ENCODE results near the gene PCCA.

DNA sequence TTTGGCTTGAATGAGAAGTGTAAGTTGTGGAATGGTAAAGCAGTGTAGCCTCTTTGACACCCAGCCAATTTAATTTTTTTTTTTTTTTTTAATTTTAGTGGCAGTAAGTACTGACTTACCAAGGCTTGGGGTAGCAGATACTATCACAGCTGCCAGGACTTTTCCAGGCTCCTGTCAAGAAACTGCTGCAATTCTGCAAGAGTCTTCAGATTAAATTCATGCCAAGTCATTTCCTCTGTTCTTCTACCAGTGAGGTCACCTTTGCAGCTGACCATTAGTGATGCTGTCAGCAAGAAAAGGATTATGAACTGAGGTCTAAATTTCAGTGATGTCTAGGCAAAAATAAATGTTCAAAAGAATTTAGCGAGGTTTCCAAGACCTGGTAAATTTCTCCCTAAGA lies 408.5 kb downstream of the PCCA start:
- no peak for TF ChIP-seq ZFP30 (CRISPR knock-in tag; IDR thresholded peaks at IDR 0.05)
- TF ChIP-seq, protein P1, sequence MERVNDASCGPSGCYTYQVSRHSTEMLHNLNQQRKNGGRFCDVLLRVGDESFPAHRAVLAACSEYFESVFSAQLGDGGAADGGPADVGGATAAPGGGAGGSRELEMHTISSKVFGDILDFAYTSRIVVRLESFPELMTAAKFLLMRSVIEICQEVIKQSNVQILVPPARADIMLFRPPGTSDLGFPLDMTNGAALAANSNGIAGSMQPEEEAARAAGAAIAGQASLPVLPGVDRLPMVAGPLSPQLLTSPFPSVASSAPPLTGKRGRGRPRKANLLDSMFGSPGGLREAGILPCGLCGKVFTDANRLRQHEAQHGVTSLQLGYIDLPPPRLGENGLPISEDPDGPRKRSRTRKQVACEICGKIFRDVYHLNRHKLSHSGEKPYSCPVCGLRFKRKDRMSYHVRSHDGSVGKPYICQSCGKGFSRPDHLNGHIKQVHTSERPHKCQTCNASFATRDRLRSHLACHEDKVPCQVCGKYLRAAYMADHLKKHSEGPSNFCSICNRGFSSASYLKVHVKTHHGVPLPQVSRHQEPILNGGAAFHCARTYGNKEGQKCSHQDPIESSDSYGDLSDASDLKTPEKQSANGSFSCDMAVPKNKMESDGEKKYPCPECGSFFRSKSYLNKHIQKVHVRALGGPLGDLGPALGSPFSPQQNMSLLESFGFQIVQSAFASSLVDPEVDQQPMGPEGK (CRISPR knock-in tag; IDR thresholded peaks at IDR 0.05; ENCODE audit: borderline replicate concordance): no peak
- TF ChIP-seq CSDC2 (CRISPR knock-in tag; IDR thresholded peaks at IDR 0.05): no peak
- TF ChIP-seq ZNF565 (CRISPR knock-in tag; conservative IDR thresholded peaks at IDR 0.05; ENCODE audit: low read depth): no peak
- no peak for TF ChIP-seq ZFP3 (CRISPR knock-in tag; IDR thresholded peaks at IDR 0.05)
- TF ChIP-seq ARNTL (CRISPR knock-in tag; IDR thresholded peaks at IDR 0.05; ENCODE audit: borderline replicate concordance, low read depth): no peak
- TF ChIP-seq, protein P2, sequence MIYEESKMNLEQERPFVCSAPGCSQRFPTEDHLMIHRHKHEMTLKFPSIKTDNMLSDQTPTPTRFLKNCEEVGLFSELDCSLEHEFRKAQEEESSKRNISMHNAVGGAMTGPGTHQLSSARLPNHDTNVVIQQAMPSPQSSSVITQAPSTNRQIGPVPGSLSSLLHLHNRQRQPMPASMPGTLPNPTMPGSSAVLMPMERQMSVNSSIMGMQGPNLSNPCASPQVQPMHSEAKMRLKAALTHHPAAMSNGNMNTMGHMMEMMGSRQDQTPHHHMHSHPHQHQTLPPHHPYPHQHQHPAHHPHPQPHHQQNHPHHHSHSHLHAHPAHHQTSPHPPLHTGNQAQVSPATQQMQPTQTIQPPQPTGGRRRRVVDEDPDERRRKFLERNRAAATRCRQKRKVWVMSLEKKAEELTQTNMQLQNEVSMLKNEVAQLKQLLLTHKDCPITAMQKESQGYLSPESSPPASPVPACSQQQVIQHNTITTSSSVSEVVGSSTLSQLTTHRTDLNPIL (CRISPR knock-in tag; IDR thresholded peaks at IDR 0.05; ENCODE audit: low read depth): no peak
- TF ChIP-seq, protein P3, sequence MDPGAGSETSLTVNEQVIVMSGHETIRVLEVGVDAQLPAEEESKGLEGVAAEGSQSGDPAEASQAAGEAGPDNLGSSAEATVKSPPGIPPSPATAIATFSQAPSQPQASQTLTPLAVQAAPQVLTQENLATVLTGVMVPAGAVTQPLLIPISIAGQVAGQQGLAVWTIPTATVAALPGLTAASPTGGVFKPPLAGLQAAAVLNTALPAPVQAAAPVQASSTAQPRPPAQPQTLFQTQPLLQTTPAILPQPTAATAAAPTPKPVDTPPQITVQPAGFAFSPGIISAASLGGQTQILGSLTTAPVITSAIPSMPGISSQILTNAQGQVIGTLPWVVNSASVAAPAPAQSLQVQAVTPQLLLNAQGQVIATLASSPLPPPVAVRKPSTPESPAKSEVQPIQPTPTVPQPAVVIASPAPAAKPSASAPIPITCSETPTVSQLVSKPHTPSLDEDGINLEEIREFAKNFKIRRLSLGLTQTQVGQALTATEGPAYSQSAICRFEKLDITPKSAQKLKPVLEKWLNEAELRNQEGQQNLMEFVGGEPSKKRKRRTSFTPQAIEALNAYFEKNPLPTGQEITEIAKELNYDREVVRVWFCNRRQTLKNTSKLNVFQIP (CRISPR knock-in tag; IDR thresholded peaks at IDR 0.05; ENCODE audit: borderline replicate concordance, low read depth): no peak
- no peak for TF ChIP-seq RARB (CRISPR knock-in tag; IDR thresholded peaks at IDR 0.05)

All from SK-N-SH treated with all-trans-retinoic acid at 6 μM for 48 hours (cell line).